Breast epithelium (tissue), 4 donors: ENCODE data around the gene PKDREJ. TPM values are rescaled to one million over a fixed set of nuclear protein-coding genes. Genes with fewer than 3 reads are reported as not detected.

ENCODE experiments used
- DNase-seq, 2 donors: peaks; one replicate each; pipeline ENCODE4 v3.0.0-alpha.2; 2019; ENCODE audit warnings: low spot score in 2 of 2
- H3K27ac ChIP-seq, 2 donors: fragments of 200-600 bp; sonication (generic) in 1 of 2; one replicate each; pipeline ENCODE4 v1.5.1; 2016 to 2019; ENCODE audit warnings: mild to moderate bottlenecking in 1 of 2
- H3K27me3 ChIP-seq, 2 donors: fragments of 200-600 bp; sonication (generic) in 1 of 2; one replicate each; pipeline versions ENCODE4 v1.5.1 to v1.6.0; 2017 to 2019; ENCODE audit warnings: control low read depth in 1 of 2, mild to moderate bottlenecking in 1 of 2
- H3K36me3 ChIP-seq: fragments of 200-600 bp; one replicate; pipeline ENCODE4 v1.5.1; 2019
- H3K4me1 ChIP-seq, 2 donors: fragments of 200-600 bp; sonication (generic); one replicate each; pipeline ENCODE4 v1.5.1; 2016 to 2019; ENCODE audit warnings: control low read depth in 1 of 2
- H3K4me3 ChIP-seq, 3 donors: fragments of 200-600 bp; sonication (generic); 1 replicate in 2 of 3; 2 replicates in 1 of 3; pipeline ENCODE4 v1.5.1; 2016 to 2019; ENCODE audit warnings: mild to moderate bottlenecking in 3 of 3, moderate library complexity in 2 of 3
- H3K9me3 ChIP-seq, 2 donors: fragments of 200-600 bp; sonication (generic) in 1 of 2; one replicate each; pipeline ENCODE4 v1.5.1; 2016 to 2019; ENCODE audit warnings: control low read depth in 1 of 2
- CTCF ChIP-seq, 3 donors: fragments of 450-650 bp; IDR thresholded peaks; one replicate each; pipeline ENCODE4 v1.5.1; 2016 to 2017; ENCODE audit warnings: antibody characterized with exemption in 3 of 3, mild to moderate bottlenecking in 3 of 3, moderate library complexity in 3 of 3
- POLR2A ChIP-seq: fragments of 450-650 bp; IDR thresholded peaks from one replicate; pipeline ENCODE4 v1.6.1; 2016; ENCODE audit warnings: antibody characterized with exemption, mild to moderate bottlenecking, moderate library complexity
- POLR2AphosphoS5 ChIP-seq, 3 donors: sonication (generic); formaldehyde crosslinking; IDR thresholded peaks; one replicate each; pipeline ENCODE4 v1.6.1; 2017; ENCODE audit warnings: antibody characterized with exemption in 3 of 3
- intact Hi-C: fragments of 100-400 bp; cut with DNase I; formaldehyde crosslinking; loops from one replicate; pipeline ENCODE4 v1.15.1; 2023; ENCODE audit warnings: low total_unique reads
- total RNA-seq, 3 donors: library from RNA; depleted of rRNA; stranded (reverse); fragments of >200 nt; gene quantifications; one replicate each; pipeline ENCODE4 v1.1.0, GENCODE V29; 2016

The PKDREJ gene
- total RNA-seq, 3 donors from 2014 or later = 0.16 TPM; not detected in 2

- no peak for DNase-seq
- Histone ChIP-seq H3K36me3 (peaks cover 11% of the 10 kb centered on the region), H3K4me1 (peaks cover 0 to 3% of the 10 kb centered on the region in 2 donors), H3K27ac (peak overlapping the region; percentile 95), H3K4me3 (peak overlapping the region in 2 of 3 donors; percentile 67 to 76), H3K27me3 (no peaks in the 10 kb centered on the region), H3K9me3 (peaks cover 5 to 10% of the 10 kb centered on the region in 2 donors)
- TF ChIP-seq CTCF (IDR thresholded peaks at IDR 0.05) (no peak), POLR2AphosphoS5 (IDR thresholded peaks at IDR 0.05) (no peak), POLR2A (no peak)
- intact Hi-C loops = loop anchor here (10.0 kb wide), 2 partner anchors 161 to 301 kb away; no protein-coding TSS in a partner anchor
These were observed 32.3 kb upstream of the PKDREJ start for GRCh38 chr22:46295277-46295971.

GRCh38 chr22:46294784-46295183 is 31.6 kb upstream of the PKDREJ start:
- peaks cover 5 to 10% of the 10 kb centered on the region in 2 donors for H3K9me3 ChIP-seq
- H3K36me3 ChIP-seq = peaks cover 11% of the 10 kb centered on the region
- H3K27ac ChIP-seq = no peak overlapping the region
- no peak overlapping the region for H3K4me3 ChIP-seq
- intact Hi-C loops = loop anchor here (10.0 kb wide), 2 partner anchors 160 to 300 kb away; no protein-coding TSS in a partner anchor
- DNase-seq = no peak
- no peaks in the 10 kb centered on the region for H3K27me3 ChIP-seq
- TF ChIP-seq POLR2AphosphoS5 (IDR thresholded peaks at IDR 0.05) (no peak), CTCF (IDR thresholded peaks at IDR 0.05) (no peak), POLR2A (no peak)
- peaks cover 0 to 3% of the 10 kb centered on the region in 2 donors for H3K4me1 ChIP-seq

GRCh38 chr22:46293577-46294260 is 30.6 kb upstream of the PKDREJ start:
- Histone ChIP-seq H3K9me3 (peaks cover 5 to 10% of the 10 kb centered on the region in 2 donors), H3K36me3 (peaks cover 11% of the 10 kb centered on the region), H3K27ac (peak overlapping the region in 1 of 2 donors; percentile 52), H3K27me3 (no peaks in the 10 kb centered on the region), H3K4me1 (peaks cover 0 to 3% of the 10 kb centered on the region in 2 donors), H3K4me3 (no peak overlapping the region)
- DNase-seq = no peak
- TF ChIP-seq CTCF (IDR thresholded peaks at IDR 0.05) = no peak
- no peak for TF ChIP-seq POLR2AphosphoS5 (IDR thresholded peaks at IDR 0.05)
- no peak for TF ChIP-seq POLR2A
- intact Hi-C loops = loop anchor here (10.0 kb wide), 2 partner anchors 159 to 299 kb away; no protein-coding TSS in a partner anchor

- H3K27me3 ChIP-seq = no peaks in the 10 kb centered on the region
- peaks cover 5 to 10% of the 10 kb centered on the region in 2 donors for H3K9me3 ChIP-seq
- H3K36me3 ChIP-seq = peaks cover 11% of the 10 kb centered on the region
- no peak for DNase-seq
- H3K4me1 ChIP-seq = peaks cover 0 to 3% of the 10 kb centered on the region in 2 donors
- peak overlapping the region in 1 of 2 donors; percentile 52 for H3K27ac ChIP-seq
- H3K4me3 ChIP-seq = no peak overlapping the region
- TF ChIP-seq POLR2AphosphoS5 (IDR thresholded peaks at IDR 0.05) (no peak), CTCF (IDR thresholded peaks at IDR 0.05) (no peak), POLR2A (no peak)
- intact Hi-C loops = loop anchor here (10.0 kb wide), 2 partner anchors 158 to 298 kb away; no protein-coding TSS in a partner anchor
These were observed 29.6 kb upstream of the PKDREJ start for GRCh38 chr22:46292732-46293131.
